Keratinocyte (primary cell): Measurements from ENCODE around the gene SCYGR4. TPM values are rescaled to one million over a fixed set of nuclear protein-coding genes. Genes with fewer than 3 reads are reported as not detected.

ENCODE experiments used
- DNase-seq: peaks from one replicate; pipeline ENCODE4 v3.0.0-alpha.2; 2011; ENCODE audit warnings: low read depth, missing footprints, low spot score
- FAIRE-seq: peaks from 2 replicates; lab custom pipeline; 2011; peaks lifted over from hg19 to GRCh38; lab: Jason Lieb, UNC
- H2AFZ ChIP-seq: 2 replicates; pipeline ENCODE4 v1.6.0; 2012; ENCODE audit warnings: low read length, control low read depth, inconsistent platforms; ENCODE audit not compliant: control insufficient read depth
- H3K27ac ChIP-seq: 2 replicates; pipeline ENCODE4 v1.5.1; 2011; ENCODE audit warnings: low read length; ENCODE audit not compliant: control insufficient read depth, insufficient read depth
- H3K27me3 ChIP-seq: 3 replicates; pipeline ENCODE4 v1.6.0; 2011; ENCODE audit warnings: low read length; ENCODE audit not compliant: control insufficient read depth, insufficient read depth; ENCODE audit errors: extremely low read depth
- H3K36me3 ChIP-seq, 2 experiments: 2 replicates in 1 of 2; 3 replicates in 1 of 2; pipeline ENCODE4 v1.5.1; 2011; ENCODE audit warnings: low read length in 2 of 2, mild to moderate bottlenecking in 1 of 2; ENCODE audit not compliant: control insufficient read depth in 2 of 2, insufficient read depth in 2 of 2; ENCODE audit errors: extremely low read depth in 1 of 2
- H3K4me1 ChIP-seq: 3 replicates; pipeline ENCODE4 v1.5.1; 2011; ENCODE audit warnings: low read length; ENCODE audit not compliant: control insufficient read depth, insufficient read depth; ENCODE audit errors: extremely low read depth
- H3K4me2 ChIP-seq: 3 replicates; pipeline ENCODE4 v1.6.0; 2011; ENCODE audit warnings: low read depth, low read length; ENCODE audit not compliant: control insufficient read depth, insufficient read depth; ENCODE audit errors: extremely low read depth
- H3K4me3 ChIP-seq, 3 experiments: fragments of 200-600 bp in 1 of 3; sonication (generic) in 1 of 3; 2 replicates in 2 of 3; 3 replicates in 1 of 3; pipeline ENCODE4 v1.5.1; 2011 to 2016; ENCODE audit warnings: low read length in 3 of 3, mild to moderate bottlenecking in 3 of 3, control low read depth in 2 of 3, inconsistent platforms in 1 of 3, low read depth in 1 of 3, mixed read lengths in 1 of 3, mixed run types in 1 of 3, moderate library complexity in 1 of 3; ENCODE audit not compliant: control insufficient read depth in 2 of 3, insufficient read depth in 2 of 3; ENCODE audit errors: extremely low read depth in 1 of 3
- H3K79me2 ChIP-seq: 2 replicates; pipeline ENCODE4 v1.6.0; 2012; ENCODE audit warnings: low read length; ENCODE audit not compliant: control insufficient read depth, insufficient read depth
- H3K9ac ChIP-seq: 3 replicates; pipeline ENCODE4 v1.6.0; 2011; ENCODE audit warnings: low read length; ENCODE audit not compliant: control insufficient read depth, insufficient read depth; ENCODE audit errors: extremely low read depth
- H3K9me1 ChIP-seq: 3 replicates; pipeline ENCODE4 v1.6.0; 2011; ENCODE audit warnings: low read length; ENCODE audit not compliant: control insufficient read depth, insufficient read depth; ENCODE audit errors: extremely low read depth
- H3K9me3 ChIP-seq: 2 replicates; pipeline ENCODE4 v1.5.1; 2012; ENCODE audit warnings: low read depth, low read length; ENCODE audit not compliant: control insufficient read depth
- H4K20me1 ChIP-seq: 3 replicates; pipeline ENCODE4 v1.6.0; 2011; ENCODE audit warnings: low read length; ENCODE audit not compliant: control insufficient read depth, insufficient read depth; ENCODE audit errors: extremely low read depth
- CTCF ChIP-seq, 3 experiments: IDR thresholded peaks in 1 of 3; conservative IDR thresholded peaks in 1 of 3; optimal IDR thresholded peaks in 1 of 3; 2 replicates in 2 of 3; 3 replicates in 1 of 3; pipeline versions ENCODE3 to v1.5.1; 2011; ENCODE audit warnings: low read length in 3 of 3, mild to moderate bottlenecking in 3 of 3, moderate library complexity in 2 of 3, control low read depth in 1 of 3, inconsistent platforms in 1 of 3; ENCODE audit not compliant: insufficient read depth in 2 of 3; ENCODE audit errors: extremely low read depth in 1 of 3
- EZH2 ChIP-seq: IDR thresholded peaks from one replicate; pipeline ENCODE4 v1.6.1; 2012; ENCODE audit warnings: inconsistent platforms, mild to moderate bottlenecking, low read length, moderate library complexity
- dilution Hi-C: fragments of 300-500 bp; cut with MboI; formaldehyde crosslinking; loops from one replicate; pipeline ENCODE4 v1.7.0; 2020; ENCODE audit warnings: low sequenced_read_pairs; ENCODE audit not compliant: extremely low pct_ligation_motif_present
- polyA plus RNA-seq, 5 experiments: library from polyadenylated mRNA; depleted of rRNA in 3 of 5; stranded (reverse) in 3 of 5; stranded (forward) in 1 of 5; unstranded in 1 of 5; fragments of >200 nt; gene quantifications; 1 replicate in 1 of 5; 2 replicates in 3 of 5; 3 replicates in 1 of 5; pipeline versions ENCODE4 v1.2.1 to v1.2.3, GENCODE V29; 2011 to 2012; ENCODE audit warnings: missing spikeins in 2 of 5, low read depth in 1 of 5, low replicate concordance in 1 of 5

Gene SCYGR4
- polyA plus RNA-seq, 1 donor (not counting 4 experiments of a cell fraction or from before 2014, with no cell fraction given) = not detected

- DNase-seq (no peak), FAIRE-seq (no peak)
- Histone ChIP-seq H4K20me1 (no peaks in the 10 kb centered on the region), H3K9ac (no peak overlapping the region), H3K9me3 (no peaks in the 10 kb centered on the region), H2AFZ (no peak overlapping the region), H3K79me2 (no peaks in the 10 kb centered on the region), H3K4me1 (no peaks in the 10 kb centered on the region), H3K27ac (no peak overlapping the region), H3K4me3 (no peak overlapping the region), H3K4me2 (no peak overlapping the region), H3K9me1 (no peaks in the 10 kb centered on the region), H3K27me3 (no peaks in the 10 kb centered on the region), H3K36me3 (no peaks in the 10 kb centered on the region)
- dilution Hi-C loops = no loop called here
- TF ChIP-seq CTCF (optimal IDR thresholded peaks at IDR 0.05 in 1 of 3, IDR thresholded peaks at IDR 0.05 in 1 of 3, conservative IDR thresholded peaks at IDR 0.05 in 1 of 3; ENCODE audit: extremely low read depth in 1 of 3, insufficient read depth in 2 of 3, low read length in 3 of 3) (no peak), EZH2 (no peak)
Measured at GRCh38 chr2:227608561-227609338, 8.5 kb upstream of the SCYGR4 start.

GRCh38 chr2:227610123-227610522 is 7.2 kb upstream of the SCYGR4 start:
- Histone ChIP-seq H3K4me1 (no peaks in the 10 kb centered on the region), H3K36me3 (no peaks in the 10 kb centered on the region), H3K9me3 (no peaks in the 10 kb centered on the region), H3K4me3 (no peak overlapping the region), H3K27ac (no peak overlapping the region), H4K20me1 (no peaks in the 10 kb centered on the region), H3K27me3 (no peaks in the 10 kb centered on the region), H3K79me2 (no peaks in the 10 kb centered on the region), H3K9ac (no peak overlapping the region), H3K4me2 (no peak overlapping the region), H2AFZ (no peak overlapping the region), H3K9me1 (no peaks in the 10 kb centered on the region)
- dilution Hi-C loops = no loop called here
- DNase-seq (no peak), FAIRE-seq (no peak)
- no peak for TF ChIP-seq EZH2
- TF ChIP-seq CTCF (optimal IDR thresholded peaks at IDR 0.05 in 1 of 3, IDR thresholded peaks at IDR 0.05 in 1 of 3, conservative IDR thresholded peaks at IDR 0.05 in 1 of 3; ENCODE audit: extremely low read depth in 1 of 3, insufficient read depth in 2 of 3, low read length in 3 of 3) = no peak
